ENCODE measurements around the gene VASN.
"Not testable (repeated sequence)": the region's sequence is repeated elsewhere in the genome, so short reads cannot be mapped to it uniquely, and the experiment has no call there.

Gene VASN

DNA sequence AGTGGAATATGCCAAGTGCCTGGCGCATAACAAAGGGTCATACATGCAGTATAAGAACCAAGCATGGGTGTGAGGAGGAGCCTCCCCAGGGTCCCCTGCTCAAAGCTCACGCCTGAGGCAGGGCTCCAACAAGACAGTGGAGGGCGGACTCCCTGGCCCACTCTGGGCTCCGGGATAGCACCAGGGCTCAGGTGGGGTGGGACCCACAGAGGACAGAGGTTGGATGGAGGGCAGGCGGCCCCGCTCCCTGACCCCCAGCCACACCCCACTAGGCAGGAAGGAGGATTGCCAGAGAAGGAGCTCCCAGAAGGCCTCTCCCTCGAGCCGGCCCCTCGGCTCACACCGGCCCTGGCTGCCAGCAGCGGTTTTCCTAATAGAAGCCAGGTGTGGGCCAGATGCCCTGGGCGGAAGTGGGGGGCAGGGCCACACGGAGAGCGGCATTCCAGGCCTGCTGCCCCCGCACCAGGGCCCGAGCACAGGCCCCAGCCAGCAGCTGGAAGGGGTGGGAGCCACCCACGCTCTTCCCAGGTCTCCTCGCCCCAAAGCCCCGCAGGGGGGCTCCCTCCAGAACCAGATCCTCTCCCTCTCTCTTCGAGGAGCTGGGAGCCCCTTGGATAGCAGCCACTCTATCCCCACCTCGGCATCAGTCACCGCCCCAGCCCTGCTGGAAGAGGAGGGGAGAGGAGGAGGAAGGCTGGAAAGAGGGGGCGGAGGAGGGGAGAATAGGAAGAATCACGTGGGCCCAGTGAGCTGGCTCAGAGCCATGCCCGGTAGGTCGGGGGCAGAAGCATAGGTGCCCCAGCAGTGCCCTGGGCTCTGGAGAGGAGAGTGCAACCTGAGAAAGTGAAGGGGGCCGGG, 21.0 kb downstream of the VASN start:
- no peaks in the 10 kb centered on the region for H3K27me3 ChIP-seq
- no peaks in the 10 kb centered on the region for H3K9me3 ChIP-seq
- DNase-seq, result peak; percentile 94
- H3K36me3 ChIP-seq, result peaks cover 3% of the 10 kb centered on the region; the same call in 1 of the 2 replicates
- peak overlapping the region; percentile 11; the same call in 1 of the 2 replicates for H3K4me3 ChIP-seq (ENCODE audit: low read depth, low read length)
- peaks cover 37% of the 10 kb centered on the region for H3K4me1 ChIP-seq
- no peak for TF ChIP-seq CTCF (IDR thresholded peaks at IDR 0.05; ENCODE audit: low read depth, low read length)

DNA sequence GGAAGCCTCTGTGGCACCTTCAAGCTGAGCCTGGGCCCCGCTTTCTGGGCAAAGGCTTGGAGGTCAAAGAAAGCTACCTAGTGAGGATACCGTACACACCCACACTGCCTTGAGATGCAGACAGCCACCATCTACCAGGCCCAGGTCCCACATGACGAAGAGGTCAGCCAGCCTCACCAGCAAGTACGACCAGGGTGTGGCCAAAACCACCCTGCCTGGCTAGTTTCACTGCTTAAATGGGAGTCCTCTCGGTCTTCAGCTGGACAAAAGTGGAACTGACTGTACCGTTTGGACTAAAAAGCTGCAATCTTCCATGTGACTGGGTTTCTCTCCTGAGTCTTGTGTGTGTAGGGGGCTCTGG, 21.6 kb downstream of the VASN start:
- Histone ChIP-seq H3K4me1 (peaks cover 35% of the 10 kb centered on the region), H3K9me3 (no peaks in the 10 kb centered on the region), H3K27me3 (no peaks in the 10 kb centered on the region), H3K4me3 (ENCODE audit: low read depth, low read length) (no peak overlapping the region), H3K36me3 (peaks cover 3% of the 10 kb centered on the region; the same call in 1 of the 2 replicates)
- TF ChIP-seq CTCF (IDR thresholded peaks at IDR 0.05; ENCODE audit: low read depth, low read length), result no peak
- no peak for DNase-seq

DNA sequence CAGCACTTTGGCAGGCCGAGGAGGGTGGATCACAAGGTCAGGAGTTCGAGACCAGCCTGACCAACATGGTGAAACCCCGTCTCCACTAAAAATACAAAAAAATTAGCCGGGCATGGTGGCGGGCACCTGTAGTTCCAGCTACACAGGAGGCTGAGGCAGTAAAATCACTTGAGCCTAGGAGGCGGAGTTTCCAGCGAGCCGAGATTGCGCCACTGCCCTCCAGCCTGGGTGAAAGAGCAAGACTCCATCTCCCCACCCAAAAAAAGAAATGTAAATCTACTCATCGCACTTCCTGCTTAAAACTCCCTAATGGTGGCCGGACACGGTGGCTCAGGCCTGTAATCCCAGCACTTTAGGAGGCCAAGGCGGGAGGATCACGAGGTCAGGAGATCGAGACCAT, 22.2 kb downstream of the VASN start:
- H3K4me1 ChIP-seq, result peaks cover 33% of the 10 kb centered on the region
- not testable (repeated sequence) for DNase-seq; H3K4me3 ChIP-seq (ENCODE audit: low read depth, low read length); H3K36me3 ChIP-seq; H3K27me3 ChIP-seq; H3K9me3 ChIP-seq

DNA sequence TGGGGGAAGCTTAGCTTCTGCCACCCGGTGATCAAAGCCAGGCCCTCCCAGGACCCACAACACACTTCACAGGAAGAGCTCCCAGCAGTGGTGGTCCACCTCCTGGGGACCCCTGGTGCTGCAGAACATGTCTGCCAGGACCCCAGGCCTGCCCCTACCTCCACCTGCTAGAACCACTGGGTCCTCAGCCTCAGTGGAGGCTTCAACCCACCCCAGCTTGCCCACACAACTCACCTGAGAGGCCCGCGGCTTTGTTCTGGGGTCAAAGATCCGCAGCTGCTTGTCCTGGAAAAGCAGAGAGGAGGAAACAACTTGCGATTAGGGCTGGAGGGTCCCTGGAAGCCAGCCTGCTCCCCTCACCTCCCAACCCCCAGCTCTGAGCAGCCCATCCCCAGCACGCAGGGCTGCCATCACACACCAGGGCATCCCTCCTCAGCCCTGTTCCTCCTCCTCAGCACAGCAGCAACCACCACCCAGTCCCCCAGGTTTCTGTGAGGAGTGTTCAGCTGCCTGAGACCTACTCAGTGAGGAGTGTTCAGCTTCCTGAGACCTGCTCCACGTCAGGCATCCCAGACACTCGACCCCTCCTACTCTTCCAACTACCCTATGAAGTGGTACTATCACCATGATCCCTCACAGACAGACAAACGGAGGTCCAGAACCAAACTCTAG, 23.5 kb downstream of the VASN start:
- Histone ChIP-seq H3K9me3 (no peaks in the 10 kb centered on the region), H3K27me3 (no peaks in the 10 kb centered on the region), H3K4me1 (peaks cover 33% of the 10 kb centered on the region), H3K36me3 (peaks cover 3% of the 10 kb centered on the region; the same call in 1 of the 2 replicates), H3K4me3 (ENCODE audit: low read depth, low read length) (no peak overlapping the region)
- DNase-seq, result peak; percentile 12
- no peak for TF ChIP-seq CTCF (IDR thresholded peaks at IDR 0.05; ENCODE audit: low read depth, low read length)

GRCh38 chr16:4399001-4399730, 27.5 kb downstream of the VASN start:
- H3K9me3 ChIP-seq, result no peaks in the 10 kb centered on the region
- H3K4me3 ChIP-seq (ENCODE audit: low read depth, low read length), result no peak overlapping the region
- 0 out of 2 replicates have a peak, but pooled peaks cover 7% of the 10 kb centered on the region for H3K36me3 ChIP-seq
- DNase-seq, result no peak
- TF ChIP-seq CTCF (IDR thresholded peaks at IDR 0.05; ENCODE audit: low read depth, low read length), result no peak
- H3K27me3 ChIP-seq, result no peaks in the 10 kb centered on the region
- peaks cover 15% of the 10 kb centered on the region for H3K4me1 ChIP-seq

DNA sequence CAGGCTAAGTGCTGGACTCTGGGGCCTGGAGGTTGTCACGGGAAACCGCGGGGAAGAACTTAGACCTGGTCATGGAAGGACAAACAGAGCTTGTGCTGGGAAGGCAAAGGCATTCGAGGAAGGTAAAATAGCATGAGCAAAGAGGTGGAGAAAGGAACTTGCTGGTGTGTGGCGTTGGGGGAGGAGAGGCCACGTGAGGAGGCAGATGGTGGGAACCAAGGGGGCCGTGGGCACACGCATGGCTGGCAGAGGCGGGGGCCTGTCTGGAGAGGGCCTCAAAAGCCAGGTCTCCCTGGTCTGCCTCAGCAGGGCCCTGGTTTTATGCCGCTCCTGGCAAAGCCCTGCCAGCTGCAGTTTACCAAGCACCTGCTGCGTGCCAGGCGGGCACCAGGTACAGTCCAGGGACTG, 29.4 kb downstream of the VASN start:
- Histone ChIP-seq H3K4me1 (peaks cover 10% of the 10 kb centered on the region), H3K9me3 (no peaks in the 10 kb centered on the region), H3K36me3 (peaks cover 7% of the 10 kb centered on the region; the same call in 1 of the 2 replicates), H3K4me3 (ENCODE audit: low read depth, low read length) (no peak overlapping the region), H3K27me3 (no peaks in the 10 kb centered on the region)
- no peak for TF ChIP-seq CTCF (IDR thresholded peaks at IDR 0.05; ENCODE audit: low read depth, low read length)
- DNase-seq, result no peak

All from BE2C (cell line).